Right lung (tissue), 10 donors: ENCODE measurements around the gene SIRPB1. TPM values are rescaled to one million over a fixed set of nuclear protein-coding genes. Genes with fewer than 3 reads are reported as not detected.
"Not testable (repeated sequence)": the region's sequence is repeated elsewhere in the genome, so short reads cannot be mapped to it uniquely, and the experiment has no call there.

Experiments
- DNase-seq, 2 donors: peaks; one replicate each; pipeline ENCODE4 v3.0.0-alpha.2; 2013
- long read RNA-seq, 8 donors: transcript quantifications; one replicate each; lab custom pipeline, GENCODE V29; 2026
- polyA plus RNA-seq, 5 donors: library from polyadenylated mRNA; unstranded; fragments of 120-200 nt; gene quantifications; one replicate each; pipeline versions ENCODE4 v1.2.1 to v1.2.3, GENCODE V29; 2013; ENCODE audit warnings: inconsistent platforms in 1 of 5, low replicate concordance in 1 of 5; ENCODE audit not compliant: insufficient read length in 5 of 5, insufficient read depth in 1 of 5

The SIRPB1 gene
- polyA plus RNA-seq: 1 to 10 TPM in 3 of 5 donors, under 1 TPM in 2; 0.45 to 1.6 (median 1.2) TPM
- long read RNA-seq, donor 1, partial matches to known transcripts: 41 of 41 reads
- long read RNA-seq, donor 1, other reads (novel, unspliced or antisense): 0 of 41 reads
- long read RNA-seq, donor 2: 0 reads
- long read RNA-seq, donor 3: 0 reads
- long read RNA-seq, donor 4: 0 reads
- long read RNA-seq, donor 5: 0 reads
- long read RNA-seq, donor 6: 0 reads
- long read RNA-seq, donor 7: 0 reads
- long read RNA-seq, donor 8: 0 reads

DNA sequence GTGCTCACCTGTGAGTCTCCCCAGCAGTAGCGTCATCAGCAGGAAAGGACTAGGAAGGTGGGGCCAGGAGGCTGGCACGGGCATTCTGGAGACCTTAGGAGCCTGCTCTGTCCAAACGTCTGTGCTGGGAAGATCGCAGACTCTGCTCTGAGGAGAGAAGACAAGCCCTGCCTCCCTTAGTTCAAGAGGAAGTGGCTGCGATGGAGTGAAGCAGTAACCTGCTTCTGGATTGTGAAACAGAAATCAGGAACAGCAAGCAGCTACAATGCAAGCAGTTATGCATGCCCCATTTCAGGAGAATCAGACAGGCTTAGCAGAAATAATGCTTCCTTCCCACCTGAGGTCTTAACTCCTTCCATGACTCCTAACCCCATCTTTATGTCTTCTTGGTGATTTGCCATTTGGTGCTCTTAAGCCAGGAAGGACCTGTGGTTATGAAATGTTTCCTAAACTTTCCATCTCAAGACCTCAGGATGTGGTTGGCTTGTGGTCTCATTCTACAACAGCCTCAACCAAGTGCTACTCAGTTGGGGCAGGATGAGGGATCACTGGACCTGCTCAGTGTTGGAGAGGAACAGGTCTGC lies at the start of gene SIRPB1:
Gene SIRPB1 (minus strand): TSS at position 149 of the 584 bp plus-strand sequence. CDS start 65 bp downstream, at position 84.
- DNase-seq: no peak

DNA sequence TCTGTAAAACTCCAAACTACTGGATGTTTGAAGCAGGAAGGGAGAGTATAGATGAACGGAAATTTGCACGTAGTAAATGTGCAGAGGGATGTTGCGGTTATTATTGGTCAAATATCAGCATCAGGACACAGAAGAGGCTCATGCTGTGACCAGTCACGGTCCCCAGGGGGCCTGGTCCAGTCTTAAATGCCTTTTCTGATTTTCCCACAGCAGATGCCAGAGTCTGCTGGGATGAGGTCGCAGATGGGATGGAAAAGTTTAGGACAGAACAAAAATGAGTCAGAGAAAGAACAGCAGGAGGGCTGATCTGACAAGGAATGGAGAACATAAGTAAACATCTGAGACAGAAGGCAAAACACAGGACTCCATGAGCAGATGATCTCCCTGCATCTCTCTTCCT lies 49.5 kb upstream of the SIRPB1 start:
- DNase-seq: no peak

DNA sequence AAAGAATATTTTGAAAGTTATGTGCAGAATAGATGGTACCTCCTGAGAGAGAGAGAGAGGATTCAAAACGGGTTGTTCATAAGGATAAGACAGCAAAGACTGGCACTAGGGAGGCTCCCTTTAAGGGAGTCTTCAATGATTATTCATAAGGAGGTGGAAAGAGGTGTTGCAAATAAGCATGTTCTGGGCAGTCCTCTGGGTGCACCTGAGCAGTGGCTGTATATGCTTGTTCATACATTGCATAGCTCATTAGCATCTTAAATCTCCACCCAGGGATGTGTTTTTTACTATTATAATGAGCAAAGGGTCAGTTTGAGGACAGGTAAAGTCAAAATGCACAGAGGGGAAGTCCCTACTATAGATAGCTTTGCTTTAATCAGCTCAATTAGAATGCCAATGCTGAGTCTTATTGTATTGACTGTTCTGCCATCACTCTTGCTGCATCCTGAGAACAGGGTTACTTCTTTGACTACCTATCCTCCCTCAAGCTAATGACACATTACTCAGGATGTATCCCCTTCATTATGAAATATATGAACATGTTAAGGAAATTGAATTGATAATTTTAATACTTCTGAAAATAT lies 47.8 kb upstream of the SIRPB1 start:
- no peak for DNase-seq

DNA sequence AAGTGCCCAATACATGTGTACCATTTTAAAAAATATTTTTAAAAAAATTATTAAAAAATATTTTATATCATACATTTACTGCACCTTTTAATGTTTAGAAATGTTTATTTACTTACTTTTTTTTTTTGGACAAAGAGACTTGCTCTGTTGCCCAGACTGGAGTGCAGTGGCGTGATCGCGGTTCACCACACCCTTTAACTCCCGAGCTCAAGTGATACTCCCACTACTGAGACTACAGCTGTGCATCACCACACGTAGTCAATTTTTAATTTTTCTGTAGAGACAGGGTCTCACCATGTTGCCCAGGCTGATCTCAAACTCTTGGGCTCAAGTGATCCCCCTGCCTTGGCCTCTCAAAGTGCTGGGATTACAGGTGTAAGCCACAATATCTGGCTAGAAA lies 47.0 kb upstream of the SIRPB1 start:
- DNase-seq: no peak

DNA sequence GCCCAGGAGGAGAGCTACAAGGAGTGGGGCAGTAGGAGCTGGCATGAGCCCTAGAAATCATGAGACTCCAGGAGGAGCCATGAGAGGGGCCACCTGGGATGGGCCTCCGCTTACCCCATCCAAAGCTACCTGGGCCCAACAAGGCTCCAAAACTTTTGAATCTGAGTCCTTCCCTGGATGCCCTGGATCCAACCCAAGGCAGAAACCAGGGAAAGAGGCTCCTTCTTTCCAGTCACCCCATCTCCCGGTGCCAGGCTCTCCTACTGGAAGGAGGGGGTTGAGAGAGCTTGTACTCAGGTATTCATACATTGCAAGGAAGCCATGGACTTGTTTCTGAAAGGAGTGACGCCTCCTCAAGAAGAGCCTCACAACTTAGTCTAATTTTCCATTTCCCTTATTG lies 45.5 kb upstream of the SIRPB1 start:
- DNase-seq: no peak

DNA sequence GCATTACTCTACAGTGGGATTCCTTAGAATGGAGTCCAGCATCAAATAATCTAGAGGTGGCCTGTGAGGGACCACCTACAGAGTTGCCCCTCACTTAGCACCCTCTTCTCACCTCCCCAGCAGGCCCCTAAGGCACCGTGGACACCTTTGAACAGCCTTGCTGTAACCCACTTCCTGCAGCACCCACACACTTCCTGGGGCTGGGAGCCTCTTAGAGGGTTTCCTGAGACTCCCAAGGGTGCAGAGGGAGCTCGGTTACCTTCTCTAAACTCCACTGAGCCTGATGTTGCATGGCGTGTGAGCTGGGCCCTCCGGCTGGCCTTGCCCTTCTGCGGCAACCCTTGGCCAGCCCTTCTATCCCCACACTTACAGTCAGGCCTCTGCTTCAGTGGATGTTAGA lies 45.1 kb upstream of the SIRPB1 start:
- DNase-seq: no peak

DNA sequence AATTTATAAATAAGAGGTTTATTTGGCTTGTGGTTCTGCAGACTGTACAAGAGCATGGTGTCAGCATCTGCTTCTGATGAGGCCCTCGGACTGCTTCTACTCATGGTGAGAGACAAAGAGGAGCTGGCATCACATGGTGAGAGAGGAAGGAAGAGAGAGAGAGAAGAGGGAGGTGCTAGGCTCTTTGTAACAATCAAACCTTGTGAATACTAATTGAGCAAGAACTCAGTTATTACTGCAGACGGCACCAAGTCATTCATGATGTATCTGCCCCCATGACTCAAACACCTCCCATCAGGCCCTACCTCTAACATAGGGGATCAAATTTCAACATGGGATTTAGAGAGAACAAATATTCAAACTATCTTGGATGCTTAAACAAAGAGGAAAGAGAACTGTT lies 44.1 kb upstream of the SIRPB1 start:
- no peak for DNase-seq

DNA sequence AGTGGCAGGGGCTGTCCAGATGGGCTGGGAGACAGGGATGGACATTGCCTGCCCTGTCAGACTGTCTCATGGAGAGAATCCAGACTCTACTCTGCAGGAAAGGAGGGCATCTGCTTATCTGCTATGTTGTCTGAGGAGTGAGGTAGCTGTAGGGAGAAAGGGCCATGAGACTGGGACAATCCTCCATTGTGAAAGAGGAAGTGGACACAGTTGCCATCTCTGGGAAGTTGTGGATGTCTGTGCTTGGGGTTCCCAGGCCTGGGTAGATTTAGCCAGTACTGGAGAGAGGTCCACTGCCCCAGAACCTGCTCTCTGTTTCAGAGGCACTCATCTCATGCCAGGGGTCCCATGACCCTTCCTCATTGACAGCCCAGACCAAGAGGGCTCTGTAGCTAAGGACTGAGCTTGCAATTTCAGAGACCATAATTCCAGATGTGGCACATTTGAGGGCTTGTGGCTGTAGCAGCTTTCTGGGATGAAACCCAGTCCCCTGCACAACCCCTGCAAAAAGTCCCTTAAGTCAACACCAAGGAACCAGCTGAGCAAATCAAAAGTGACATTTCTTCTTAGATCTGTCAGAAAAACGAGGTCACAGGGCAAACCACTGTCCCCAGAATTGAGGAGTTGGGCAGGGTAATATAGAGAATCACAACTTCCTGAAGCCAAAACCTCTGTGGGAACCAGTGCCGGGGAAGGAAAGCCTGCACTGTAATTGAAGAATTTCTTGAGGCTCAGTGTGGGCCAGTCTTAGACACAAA lies 41.9 kb upstream of the SIRPB1 start:
- DNase-seq: no peak

DNA sequence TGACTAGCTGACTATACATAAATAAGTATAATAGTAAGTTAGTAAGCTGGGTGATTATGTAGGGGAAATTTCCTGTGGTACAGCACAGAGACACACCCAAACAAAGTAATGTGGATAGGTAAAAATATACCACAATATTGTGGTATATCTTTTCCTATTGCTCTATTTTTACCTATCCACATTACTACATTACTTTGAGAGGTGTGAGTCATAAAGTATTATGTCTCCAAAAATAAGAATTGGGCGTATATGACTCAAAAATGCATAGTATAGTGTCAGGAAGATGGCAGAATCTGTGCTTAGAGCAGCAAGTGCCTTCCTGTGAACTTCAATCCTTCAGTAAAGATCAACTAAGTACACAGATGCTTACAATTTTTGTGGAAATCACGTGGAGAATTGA lies 40.4 kb upstream of the SIRPB1 start:
- DNase-seq: no peak

DNA sequence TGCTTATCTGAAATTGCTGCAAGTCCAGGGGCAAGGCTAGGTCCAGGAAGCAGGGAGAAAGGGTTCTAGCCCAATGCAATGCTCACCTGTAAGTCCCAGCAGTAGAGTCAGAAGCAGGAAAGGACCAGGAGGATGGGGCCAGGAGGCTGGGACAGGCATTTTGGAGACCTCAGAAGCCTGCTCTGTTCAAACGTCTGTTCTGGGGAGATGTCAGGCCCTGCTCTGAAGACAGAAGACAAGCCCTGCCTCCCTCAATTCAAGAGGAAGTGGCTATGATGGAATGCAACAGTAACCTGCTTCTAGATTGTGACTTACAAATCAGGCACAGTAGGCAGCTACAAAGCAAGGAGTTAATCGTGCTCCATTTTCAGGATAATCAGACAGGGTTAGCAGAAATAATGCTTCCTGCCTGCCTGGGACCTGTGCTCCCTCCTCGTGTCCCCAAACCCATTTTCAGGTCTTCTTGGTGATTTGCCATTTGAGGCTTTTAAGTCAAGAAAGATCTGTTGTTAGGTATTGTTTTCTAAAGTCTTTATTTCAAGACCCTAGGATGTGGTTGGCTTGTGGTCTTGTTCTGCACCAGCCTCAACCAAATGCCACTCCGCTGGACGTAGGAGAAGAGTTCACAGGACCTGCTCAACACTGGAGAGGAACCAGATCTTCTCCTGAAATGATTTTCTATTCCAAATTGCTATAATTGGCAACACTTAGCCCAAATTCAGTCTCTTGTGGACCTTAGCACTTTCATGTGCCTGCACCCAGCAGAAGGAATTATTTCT lies 37.9 kb upstream of the SIRPB1 start, which contains the start of gene SIRPG:
Gene SIRPG (minus strand): TSS at position 224 of the 779 bp plus-strand sequence. CDS start 65 bp downstream, at position 159.
- DNase-seq: no peak

DNA sequence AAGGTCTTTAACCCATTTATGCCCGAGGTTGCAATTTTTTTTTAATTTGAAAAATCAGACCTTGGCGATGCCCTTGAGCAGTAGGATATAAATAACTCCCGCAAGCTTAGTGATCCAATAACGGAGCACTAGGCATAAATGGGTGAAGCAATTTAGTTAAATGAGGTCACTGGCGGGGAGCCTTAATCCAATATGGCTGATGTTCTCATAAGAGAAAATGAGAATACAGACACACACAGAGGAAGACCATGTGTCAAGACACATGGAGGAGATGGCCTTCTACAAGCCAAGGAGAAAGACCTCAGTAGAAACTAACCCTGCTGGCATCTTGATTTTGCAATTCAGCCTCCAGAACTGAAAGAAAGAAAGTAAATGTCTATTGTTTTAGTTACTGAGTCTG lies 37.0 kb upstream of the SIRPB1 start:
- DNase-seq: no peak

DNA sequence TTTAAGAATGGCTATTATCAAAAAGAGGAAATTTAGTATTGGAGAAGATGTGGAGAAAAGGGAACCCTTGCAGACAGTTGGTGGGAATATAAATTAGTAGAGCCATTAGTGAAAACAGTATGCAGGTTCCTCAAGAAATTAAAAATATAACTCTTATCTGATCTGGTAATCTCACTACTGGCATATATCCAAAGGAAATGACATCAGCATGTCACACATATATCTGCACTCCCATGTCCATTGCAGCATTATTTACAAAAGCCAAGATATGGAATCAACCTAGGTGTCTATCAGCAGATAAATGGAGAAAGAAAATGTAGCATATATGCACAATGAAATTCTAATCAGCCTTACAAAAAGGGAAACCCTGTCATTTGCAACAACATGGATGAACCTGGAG lies 35.2 kb upstream of the SIRPB1 start:
- DNase-seq: no peak

DNA sequence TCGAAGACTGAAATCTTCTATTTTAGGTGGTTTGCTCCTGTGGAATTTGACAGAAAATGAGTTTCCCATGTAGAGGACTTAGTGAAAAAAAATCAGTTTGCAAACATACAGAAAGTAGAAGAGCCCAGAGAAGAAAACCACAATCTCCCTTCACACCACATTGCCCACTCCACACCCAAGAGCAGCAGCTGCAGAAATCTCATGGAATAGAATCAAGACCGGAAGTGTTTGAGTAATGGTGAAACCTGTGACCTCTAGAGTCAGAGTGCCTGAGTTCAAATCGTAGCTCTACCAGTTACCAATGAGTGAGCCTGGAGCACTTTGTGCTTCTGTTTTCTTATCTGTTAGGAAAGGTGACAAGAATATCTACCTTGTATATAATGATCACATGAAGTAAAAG lies 33.2 kb upstream of the SIRPB1 start:
- DNase-seq: no peak

DNA sequence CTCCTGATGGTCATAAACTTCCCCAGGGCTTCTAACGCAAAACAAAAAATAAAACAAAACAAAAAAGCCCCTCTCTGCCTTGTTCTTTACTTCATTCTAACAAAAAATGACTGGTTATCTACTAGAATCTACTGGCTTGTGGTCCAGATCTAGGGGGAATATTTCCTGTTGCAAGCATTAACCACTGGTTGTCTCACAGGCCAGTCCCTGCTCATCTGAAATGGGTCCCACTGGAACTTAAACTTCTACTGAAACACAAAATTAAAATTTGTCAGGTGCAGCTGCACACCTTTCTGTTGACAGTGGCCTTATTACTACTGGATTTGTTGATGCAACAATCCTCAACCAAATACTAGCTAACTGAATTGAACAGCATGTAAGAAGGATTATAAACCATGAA lies 32.3 kb upstream of the SIRPB1 start:
- no peak for DNase-seq

DNA sequence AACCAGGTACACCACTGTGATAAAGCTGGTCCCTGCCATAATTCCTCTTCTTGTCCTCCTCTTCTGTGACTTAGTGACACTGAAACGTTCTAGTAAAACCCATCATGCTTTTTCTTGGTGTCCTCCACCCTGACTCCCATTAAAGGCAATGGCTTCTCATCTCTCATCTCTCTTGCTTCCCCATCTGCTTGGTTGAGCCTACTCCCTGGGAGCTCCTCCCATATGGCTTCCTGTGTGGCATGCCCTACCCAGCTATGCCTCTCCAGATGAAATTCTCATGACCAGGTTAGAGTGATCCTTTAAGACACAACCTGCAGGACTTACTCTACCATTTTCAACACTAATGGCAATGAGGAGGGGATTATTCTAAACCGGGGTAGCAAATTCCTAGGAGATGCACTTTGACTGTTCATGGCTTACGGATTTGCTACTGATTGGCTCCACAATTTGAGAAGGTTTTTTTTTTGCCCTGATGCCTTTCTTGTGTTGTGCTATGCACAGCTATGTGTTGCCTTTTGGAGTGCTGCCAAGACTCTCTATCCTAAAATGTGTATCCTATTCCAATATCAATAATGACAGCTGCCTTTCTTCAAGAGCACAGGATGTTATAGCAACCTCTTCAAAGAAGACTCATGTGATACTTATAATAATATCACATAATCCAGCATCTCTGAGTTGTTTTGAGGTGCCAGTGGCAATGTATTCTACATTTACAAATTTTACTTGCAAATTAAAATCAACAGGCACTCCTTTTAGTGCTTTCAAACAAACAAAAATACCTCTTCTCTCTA lies 31.7 kb upstream of the SIRPB1 start:
- DNase-seq: no peak

DNA sequence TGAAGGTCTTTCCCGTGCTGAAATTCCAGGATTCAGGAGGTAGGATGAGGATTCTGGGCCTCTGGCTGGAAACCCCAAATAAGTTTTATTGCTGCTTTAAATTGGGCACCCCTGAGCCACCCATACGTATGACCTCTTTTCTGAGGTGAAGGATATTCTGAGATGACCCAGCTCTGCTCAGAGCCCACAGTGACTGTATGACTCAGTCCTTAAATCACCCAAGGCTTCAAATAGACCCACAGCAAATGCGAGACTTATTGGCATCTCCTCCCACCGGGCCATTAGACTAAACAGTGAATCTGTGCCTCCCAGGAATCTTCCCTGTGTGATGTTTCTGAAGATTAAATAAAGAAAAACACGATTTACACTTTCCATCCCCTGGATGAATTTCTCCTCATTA lies 28.3 kb upstream of the SIRPB1 start:
- no peak for DNase-seq

DNA sequence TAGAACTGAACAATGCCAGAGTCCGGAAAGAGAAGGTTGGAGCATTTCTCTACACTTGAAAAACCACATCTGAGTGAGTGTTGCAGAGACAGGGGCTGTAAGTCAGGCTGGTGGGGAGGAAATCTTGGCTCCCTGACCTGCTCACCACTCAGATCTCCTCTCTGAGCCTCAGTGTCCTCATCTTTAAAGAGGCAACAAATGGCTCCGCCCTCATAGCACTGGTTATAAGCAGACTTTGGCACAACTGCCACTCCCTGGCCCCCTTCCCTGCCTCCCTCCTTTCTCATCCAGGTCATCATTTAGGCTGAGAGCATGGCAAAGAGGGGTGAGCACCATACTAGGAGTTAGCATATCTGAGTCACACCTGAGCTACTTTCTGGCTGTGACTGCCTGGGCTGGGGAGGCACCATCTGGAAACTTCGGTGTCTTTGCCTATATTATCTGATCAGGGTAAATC lies 27.2 kb upstream of the SIRPB1 start:
- DNase-seq: no peak

DNA sequence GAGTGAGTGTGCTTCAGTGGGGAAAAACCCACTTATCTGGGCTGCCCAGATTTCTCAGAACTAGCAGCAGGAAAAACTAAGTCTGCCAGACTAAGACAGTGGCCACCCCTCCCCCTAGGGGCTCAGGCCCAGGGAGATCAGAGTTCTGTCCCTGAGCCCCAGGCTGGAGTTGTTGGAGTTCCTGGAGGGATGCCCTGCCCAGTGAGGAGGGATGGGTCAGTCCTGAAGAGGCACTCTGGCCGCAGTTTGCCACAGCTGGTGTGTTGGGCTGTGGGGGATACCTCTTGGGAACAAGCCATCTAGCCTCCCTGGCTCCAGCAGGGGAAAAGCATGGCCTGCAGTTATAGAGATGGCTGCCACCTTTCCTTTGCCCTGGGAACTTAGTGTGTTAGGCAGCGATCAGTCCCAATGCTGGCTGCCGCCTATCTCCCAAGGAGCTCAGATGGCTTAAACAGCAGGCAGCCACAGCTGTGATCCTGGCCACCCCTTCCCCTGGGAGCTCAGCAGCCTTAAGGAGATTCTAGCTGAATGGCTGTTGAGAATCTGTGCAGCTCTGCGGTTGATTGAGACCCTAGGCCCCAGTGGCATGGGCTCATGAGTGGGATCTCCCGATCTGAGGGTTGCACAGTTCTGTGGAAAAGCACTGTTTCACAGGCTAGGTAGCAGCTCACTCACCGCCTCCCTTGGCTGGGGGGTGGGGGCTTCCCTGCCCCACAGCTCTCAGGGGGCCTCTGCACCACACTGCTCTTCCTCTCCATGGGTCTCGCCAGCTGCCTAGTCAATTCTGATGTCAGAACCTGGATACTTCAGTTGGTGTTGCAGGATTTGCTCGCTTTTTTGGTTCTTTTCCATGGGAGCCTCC lies 24.5 kb upstream of the SIRPB1 start:
- no peak for DNase-seq

DNA sequence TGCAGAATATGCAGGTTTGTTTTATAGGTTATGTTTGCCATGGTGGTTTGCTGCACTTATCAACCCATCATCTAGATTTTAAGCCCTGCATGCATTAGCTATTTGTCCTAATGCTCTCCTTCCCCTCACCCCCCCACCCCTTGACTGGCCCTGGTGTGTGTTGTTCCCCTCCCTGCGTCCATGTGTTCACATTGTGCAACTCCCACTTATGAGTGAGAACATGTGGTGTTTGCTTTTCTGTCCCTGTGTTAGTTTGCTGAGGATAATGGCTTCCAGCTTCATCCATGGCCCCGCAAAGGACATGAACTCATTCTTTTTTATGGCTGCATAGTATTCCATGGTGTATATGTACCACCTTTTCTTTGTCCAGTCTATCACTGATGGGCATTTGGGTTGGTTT lies 18.8 kb upstream of the SIRPB1 start:
- DNase-seq: not testable (repeated sequence)

DNA sequence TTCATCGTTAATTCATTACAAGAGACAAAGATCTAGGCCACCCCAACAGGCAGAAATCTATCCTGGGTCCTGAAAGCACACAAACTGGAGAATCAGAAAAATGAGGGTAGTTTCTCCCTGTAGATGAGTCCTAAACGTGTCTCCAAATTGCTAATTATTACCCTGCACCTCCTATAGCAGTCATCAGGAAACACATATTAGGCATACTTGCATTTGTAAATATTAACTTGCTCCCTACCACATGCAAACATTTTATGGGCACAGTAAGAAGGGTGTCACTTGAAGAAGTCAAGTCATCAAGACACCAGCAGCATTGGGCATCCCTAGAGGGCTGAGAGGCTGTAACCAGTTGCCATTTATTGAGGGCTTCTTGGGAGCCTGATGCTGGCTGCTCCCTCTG lies 17.9 kb upstream of the SIRPB1 start:
- no peak for DNase-seq
